ENCODE data around the gene C5orf47. TPM values are rescaled to one million over a fixed set of nuclear protein-coding genes. Genes with fewer than 3 reads are reported as not detected.
A peak's percentile ranks its signal among the peaks of the same experiment; 100 is the strongest.

The C5orf47 gene
- total RNA-seq, 1 experiment from 2014 or later, result 0.09 TPM

GRCh38 chr5:173973616-173973969 lies 15.4 kb upstream of the C5orf47 start:
- H3K4me3 Mint-ChIP-seq, result peak overlapping the region; percentile 69 to 75
- Histone ChIP-seq H2BK20ac (ENCODE audit: low read depth, low read length, poor library complexity, severe bottlenecking) (no peak overlapping the region), H4K91ac (ENCODE audit: insufficient read length, low read depth, low read length) (no peak overlapping the region), H3K27ac (ENCODE audit: insufficient read length, low read depth, low read length) (no peak overlapping the region), H2BK120ac (ENCODE audit: low read depth, low read length, poor library complexity, severe bottlenecking) (no peak overlapping the region), H3K9me3 (ENCODE audit: control insufficient read depth, low read depth, low read length) (no peaks in the 10 kb centered on the region), H2BK12ac (ENCODE audit: insufficient read length, low read depth, low read length) (no peak overlapping the region), H2AK5ac (ENCODE audit: insufficient read length, low read length) (no peak overlapping the region), H3K79me1 (ENCODE audit: insufficient read depth, low read depth, low read length, poor library complexity, severe bottlenecking) (no peaks in the 10 kb centered on the region), H3K4me1 (ENCODE audit: insufficient read depth, low read length) (peaks cover 5% of the 10 kb centered on the region; the same call in 1 of the 2 replicates), H3K9ac (ENCODE audit: extremely low read depth, insufficient read length, low read length) (peak overlapping the region; percentile 9), H3K4ac (ENCODE audit: low read depth, low read length) (no peak overlapping the region), H2BK15ac (ENCODE audit: low read depth, low read length) (no peak overlapping the region), H3T11ph (ENCODE audit: low read length) (no peak overlapping the region), H2BK5ac (ENCODE audit: insufficient read length, low read length) (no peak overlapping the region), H3K23me2 (ENCODE audit: insufficient read length, low read depth, low read length, poor library complexity, severe bottlenecking) (no peaks in the 10 kb centered on the region), H2AFZ (ENCODE audit: low read length) (peak overlapping the region; percentile 9), H3K4me2 (ENCODE audit: insufficient read depth, insufficient read length, low read length) (peak overlapping the region; percentile 59), H4K8ac (replicated peaks; ENCODE audit: insufficient read length, low read depth, low read length) (no peak overlapping the region), H4K20me1 (ENCODE audit: control insufficient read depth, insufficient read depth, insufficient read length) (no peaks in the 10 kb centered on the region), H3K56ac (ENCODE audit: insufficient read length, low read depth, low read length) (no peak overlapping the region), H3K27me3 (ENCODE audit: insufficient read depth, low read length) (no peaks in the 10 kb centered on the region), H3K23ac (ENCODE audit: insufficient read length, low read depth, low read length) (no peak overlapping the region), H3K18ac (ENCODE audit: insufficient read length, low read depth, low read length) (no peak overlapping the region), H3K14ac (ENCODE audit: insufficient read depth, low read length) (no peak overlapping the region), H4K5ac (ENCODE audit: insufficient read length, low read depth, low read length) (no peak overlapping the region), H3K79me2 (ENCODE audit: insufficient read depth, low read length) (no peaks in the 10 kb centered on the region)
- WGBS (ENCODE audit: extremely low coverage, insufficient read length, low lambda C conversion rate), result no CpG with 5 or more reads among the region's 13 CpGs
- H3K4me1 Mint-ChIP-seq, result peaks cover 47 to 51% of the 10 kb centered on the region in 2 experiments
- TF ChIP-seq CTCF (conservative IDR thresholded peaks at IDR 0.05), result no peak
- peaks cover 0 to 11% (median 4%) of the 10 kb centered on the region in 3 experiments; a peak in 3 of 7 replicates for H3K36me3 Mint-ChIP-seq (ENCODE audit: insufficient read depth in 1 of 3, low read depth in 3 of 3)
- H3K27ac Mint-ChIP-seq, result peak overlapping the region in 1 of 3 experiments; percentile 98; a peak in 1 of 7 replicates
- H3K9me3 Mint-ChIP-seq, result peaks cover 8 to 16% of the 10 kb centered on the region in 2 experiments; a peak in 4 of 5 replicates
- peaks cover 3% of the 10 kb centered on the region for H3K27me3 Mint-ChIP-seq (ENCODE audit: low read depth)
- peak; percentile 62 for DNase-seq
